Measurements from ENCODE around the gene ARID1B.

DNA sequence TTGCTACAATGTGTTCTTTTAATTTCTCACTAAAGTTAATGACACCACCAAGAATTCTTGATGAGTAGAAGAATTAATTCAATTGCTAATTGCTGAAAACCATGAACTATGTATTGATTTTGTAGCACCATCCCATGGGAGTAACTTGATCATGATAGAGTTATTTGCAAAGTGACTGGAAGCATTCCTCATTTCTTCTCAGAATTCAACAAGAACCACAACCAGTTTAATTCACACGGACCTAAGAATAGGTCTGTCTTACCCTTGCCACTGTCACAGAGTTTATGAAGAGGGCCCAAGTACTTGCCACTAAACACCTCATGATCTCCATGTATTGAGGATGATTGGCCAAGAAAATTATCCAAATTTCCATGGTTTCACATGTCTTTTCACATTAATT is 324.0 kb downstream of the ARID1B start:
- TF ChIP-seq, protein P1, sequence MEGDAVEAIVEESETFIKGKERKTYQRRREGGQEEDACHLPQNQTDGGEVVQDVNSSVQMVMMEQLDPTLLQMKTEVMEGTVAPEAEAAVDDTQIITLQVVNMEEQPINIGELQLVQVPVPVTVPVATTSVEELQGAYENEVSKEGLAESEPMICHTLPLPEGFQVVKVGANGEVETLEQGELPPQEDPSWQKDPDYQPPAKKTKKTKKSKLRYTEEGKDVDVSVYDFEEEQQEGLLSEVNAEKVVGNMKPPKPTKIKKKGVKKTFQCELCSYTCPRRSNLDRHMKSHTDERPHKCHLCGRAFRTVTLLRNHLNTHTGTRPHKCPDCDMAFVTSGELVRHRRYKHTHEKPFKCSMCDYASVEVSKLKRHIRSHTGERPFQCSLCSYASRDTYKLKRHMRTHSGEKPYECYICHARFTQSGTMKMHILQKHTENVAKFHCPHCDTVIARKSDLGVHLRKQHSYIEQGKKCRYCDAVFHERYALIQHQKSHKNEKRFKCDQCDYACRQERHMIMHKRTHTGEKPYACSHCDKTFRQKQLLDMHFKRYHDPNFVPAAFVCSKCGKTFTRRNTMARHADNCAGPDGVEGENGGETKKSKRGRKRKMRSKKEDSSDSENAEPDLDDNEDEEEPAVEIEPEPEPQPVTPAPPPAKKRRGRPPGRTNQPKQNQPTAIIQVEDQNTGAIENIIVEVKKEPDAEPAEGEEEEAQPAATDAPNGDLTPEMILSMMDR (IDR thresholded peaks at IDR 0.05 in 8 of 11, conservative IDR thresholded peaks at IDR 0.05 in 3 of 11) = no peak
- TF ChIP-seq POLR2AphosphoS5 (IDR thresholded peaks at IDR 0.05) = no peak
- no peak for TF ChIP-seq POLR2A (IDR thresholded peaks at IDR 0.05)
